Measurements from ENCODE around the gene EGFR. TPM values are rescaled to one million over a fixed set of nuclear protein-coding genes. Genes with fewer than 3 reads are reported as not detected.

Gene EGFR
- total and polyA plus RNA-seq, 7 donors = 3.6 to 39.7 (median 14.1) TPM

DNA sequence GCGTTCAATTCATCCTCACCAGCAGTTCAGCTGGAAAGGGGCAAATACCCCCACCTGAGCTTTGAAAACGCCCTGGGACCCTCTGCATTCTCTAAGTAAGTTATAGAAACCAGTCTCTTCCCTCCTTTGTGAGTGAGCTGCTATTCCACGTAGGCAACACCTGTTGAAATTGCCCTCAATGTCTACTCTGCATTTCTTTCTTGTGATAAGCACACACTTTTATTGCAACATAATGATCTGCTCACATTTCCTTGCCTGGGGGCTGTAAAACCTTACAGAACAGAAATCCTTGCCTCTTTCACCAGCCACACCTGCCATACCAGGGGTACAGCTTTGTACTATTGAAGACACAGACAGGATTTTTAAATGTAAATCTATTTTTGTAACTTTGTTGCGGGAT lies 190.5 kb downstream of the EGFR start:
- 81 to 88% (median 86%) methylated on average over 4 of the region's 4 CpGs for WGBS, 3 donors
- no peaks in the 10 kb centered on the region for H3K9me3 ChIP-seq

DNA sequence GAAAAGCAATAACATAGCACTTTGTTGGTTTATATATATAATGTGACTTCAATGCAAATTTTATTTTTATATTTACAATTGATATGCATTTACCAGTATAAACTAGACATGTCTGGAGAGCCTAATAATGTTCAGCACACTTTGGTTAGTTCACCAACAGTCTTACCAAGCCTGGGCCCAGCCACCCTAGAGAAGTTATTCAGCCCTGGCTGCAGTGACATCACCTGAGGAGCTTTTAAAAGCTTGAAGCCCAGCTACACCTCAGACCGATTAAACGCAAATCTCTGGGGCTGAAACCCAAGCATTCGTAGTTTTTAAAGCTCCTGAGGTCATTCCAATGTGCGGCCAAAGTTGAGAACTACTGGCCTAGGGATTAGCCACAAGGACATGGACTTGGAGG lies 191.4 kb downstream of the EGFR start:
- no peak for ATAC-seq
- peaks cover under 1 to 38% of the 10 kb centered on the region in 2 donors for H3K36me3 ChIP-seq (ENCODE audit: insufficient read depth in 1 of 2, low read depth in 1 of 2)
- H3K4me1 ChIP-seq = no peaks in the 10 kb centered on the region
- DNase-seq = no peak
- intact Hi-C loops (cut with DNase I) = no loop called here
- H3K27me3 ChIP-seq (ENCODE audit: insufficient read depth in 3 of 3, low read length in 2 of 3) = no peaks in the 10 kb centered on the region
- TF ChIP-seq, protein P1, sequence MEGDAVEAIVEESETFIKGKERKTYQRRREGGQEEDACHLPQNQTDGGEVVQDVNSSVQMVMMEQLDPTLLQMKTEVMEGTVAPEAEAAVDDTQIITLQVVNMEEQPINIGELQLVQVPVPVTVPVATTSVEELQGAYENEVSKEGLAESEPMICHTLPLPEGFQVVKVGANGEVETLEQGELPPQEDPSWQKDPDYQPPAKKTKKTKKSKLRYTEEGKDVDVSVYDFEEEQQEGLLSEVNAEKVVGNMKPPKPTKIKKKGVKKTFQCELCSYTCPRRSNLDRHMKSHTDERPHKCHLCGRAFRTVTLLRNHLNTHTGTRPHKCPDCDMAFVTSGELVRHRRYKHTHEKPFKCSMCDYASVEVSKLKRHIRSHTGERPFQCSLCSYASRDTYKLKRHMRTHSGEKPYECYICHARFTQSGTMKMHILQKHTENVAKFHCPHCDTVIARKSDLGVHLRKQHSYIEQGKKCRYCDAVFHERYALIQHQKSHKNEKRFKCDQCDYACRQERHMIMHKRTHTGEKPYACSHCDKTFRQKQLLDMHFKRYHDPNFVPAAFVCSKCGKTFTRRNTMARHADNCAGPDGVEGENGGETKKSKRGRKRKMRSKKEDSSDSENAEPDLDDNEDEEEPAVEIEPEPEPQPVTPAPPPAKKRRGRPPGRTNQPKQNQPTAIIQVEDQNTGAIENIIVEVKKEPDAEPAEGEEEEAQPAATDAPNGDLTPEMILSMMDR (IDR thresholded peaks at IDR 0.05) = no peak
- H3K27ac ChIP-seq = no peak overlapping the region
- 85 to 94% (median 94%) methylated on average over 4 of the region's 4 CpGs for whole genome bisulfite sequencing, 3 donors
- H3K9me3 ChIP-seq = no peaks in the 10 kb centered on the region
- H3K4me3 ChIP-seq = no peak overlapping the region

More for the DNA sequence above, 190.5 kb downstream of the EGFR start:
- H3K36me3 ChIP-seq (ENCODE audit: insufficient read depth in 1 of 2, low read depth in 1 of 2) = peaks cover 3 to 45% of the 10 kb centered on the region in 2 donors
- ATAC-seq (no peak), DNase-seq (no peak)
- no peak overlapping the region for H3K27ac ChIP-seq
- intact Hi-C loops (cut with DNase I) = no loop called here
- H3K4me1 ChIP-seq = no peaks in the 10 kb centered on the region
- H3K4me3 ChIP-seq = no peak overlapping the region
- TF ChIP-seq, protein P1 (IDR thresholded peaks at IDR 0.05) = no peak
- H3K27me3 ChIP-seq (ENCODE audit: insufficient read depth in 3 of 3, low read length in 2 of 3) = no peaks in the 10 kb centered on the region

DNA sequence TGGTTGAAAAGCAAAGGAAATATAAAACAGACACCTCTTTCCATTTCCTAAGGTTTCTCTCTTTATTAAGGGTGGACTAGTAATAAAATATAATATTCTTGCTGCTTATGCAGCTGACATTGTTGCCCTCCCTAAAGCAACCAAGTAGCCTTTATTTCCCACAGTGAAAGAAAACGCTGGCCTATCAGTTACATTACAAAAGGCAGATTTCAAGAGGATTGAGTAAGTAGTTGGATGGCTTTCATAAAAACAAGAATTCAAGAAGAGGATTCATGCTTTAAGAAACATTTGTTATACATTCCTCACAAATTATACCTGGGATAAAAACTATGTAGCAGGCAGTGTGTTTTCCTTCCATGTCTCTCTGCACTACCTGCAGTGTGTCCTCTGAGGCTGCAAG lies 191.9 kb downstream of the EGFR start:
- no peaks in the 10 kb centered on the region for H3K27me3 ChIP-seq (ENCODE audit: insufficient read depth in 3 of 3, low read length in 2 of 3)
- H3K9me3 ChIP-seq = no peaks in the 10 kb centered on the region
- intact Hi-C loops (cut with DNase I) = no loop called here
- TF ChIP-seq, protein P1 (IDR thresholded peaks at IDR 0.05) = no peak
- peaks cover 0 to 32% of the 10 kb centered on the region in 2 donors for H3K36me3 ChIP-seq (ENCODE audit: insufficient read depth in 1 of 2, low read depth in 1 of 2)
- H3K4me1 ChIP-seq = no peaks in the 10 kb centered on the region
- ATAC-seq (no peak), DNase-seq (no peak)
- H3K27ac ChIP-seq = no peak overlapping the region
- 60 to 68% (median 68%) methylated on average over 1 of the region's 1 CpG for WGBS, 3 donors
- no peak overlapping the region for H3K4me3 ChIP-seq

DNA sequence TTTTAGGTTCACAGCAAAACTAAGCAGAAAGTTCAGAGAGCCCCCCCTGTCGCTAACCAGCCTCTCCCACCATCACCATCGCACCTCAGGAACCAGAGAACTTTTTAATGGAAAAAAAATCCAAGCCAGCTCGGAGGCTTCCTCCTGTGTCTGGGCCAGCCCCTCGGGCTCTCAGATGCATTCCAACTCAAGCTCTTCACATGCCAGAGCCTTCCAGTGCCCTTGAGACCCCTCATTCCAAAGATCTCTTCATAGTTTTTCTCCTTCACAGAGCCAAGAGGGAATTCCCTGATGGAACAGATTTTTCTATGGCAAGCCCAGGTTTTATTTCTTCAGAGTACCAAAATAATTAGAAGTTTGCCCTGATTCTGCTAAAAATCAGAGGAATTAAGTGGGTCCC lies 192.9 kb downstream of the EGFR start:
- no peak for ATAC-seq
- 36 to 49% (median 47%) methylated on average over 4 of the region's 4 CpGs for WGBS, 3 donors

More for the DNA sequence above, 192.9 kb downstream of the EGFR start:
- Histone ChIP-seq H3K27me3 (ENCODE audit: insufficient read depth in 3 of 3, low read length in 2 of 3) (no peaks in the 10 kb centered on the region), H3K4me1 (no peaks in the 10 kb centered on the region), H3K9me3 (no peaks in the 10 kb centered on the region), H3K27ac (no peak overlapping the region), H3K36me3 (ENCODE audit: insufficient read depth in 1 of 2, low read depth in 1 of 2) (peaks cover 0 to 22% of the 10 kb centered on the region in 2 donors), H3K4me3 (no peak overlapping the region)
- DNase-seq = no peak
- intact Hi-C loops (cut with DNase I) = no loop called here
- TF ChIP-seq, protein P1 (IDR thresholded peaks at IDR 0.05) = no peak
